Memory B cell (primary cell): ENCODE results near the gene PLB1.

Source experiments
- ATAC-seq: fragments of 150-1000 bp; cut with Tn5 transposase; 2 replicates; pipeline ENCODE4 v1.10.0; 2021; ENCODE audit warnings: low read depth, mild to moderate bottlenecking, moderate library complexity
- DNase-seq, 2 donors: peaks; one replicate each; pipeline ENCODE4 v3.0.0; 2022; ENCODE audit warnings: low spot score in 2 of 2
- H3K27ac Mint-ChIP-seq: one replicate; pipeline ENCODE4 v1.8.0; 2022; ENCODE audit warnings: mild to moderate bottlenecking, moderate library complexity, mixed read lengths
- H3K27me3 Mint-ChIP-seq: one replicate; pipeline ENCODE4 v1.8.0; 2022; ENCODE audit warnings: mixed read lengths
- H3K36me3 Mint-ChIP-seq: one replicate; pipeline ENCODE4 v1.8.0; 2022; ENCODE audit warnings: mild to moderate bottlenecking, mixed read lengths
- H3K4me1 Mint-ChIP-seq: one replicate; pipeline ENCODE4 v1.8.0; 2022; ENCODE audit warnings: mixed read lengths
- H3K4me3 Mint-ChIP-seq: one replicate; pipeline ENCODE4 v1.8.0; 2022; ENCODE audit warnings: mild to moderate bottlenecking, moderate library complexity, mixed read lengths
- H3K9me3 Mint-ChIP-seq: one replicate; pipeline ENCODE4 v1.8.0; 2022; ENCODE audit warnings: mixed read lengths

The PLB1 gene

DNA sequence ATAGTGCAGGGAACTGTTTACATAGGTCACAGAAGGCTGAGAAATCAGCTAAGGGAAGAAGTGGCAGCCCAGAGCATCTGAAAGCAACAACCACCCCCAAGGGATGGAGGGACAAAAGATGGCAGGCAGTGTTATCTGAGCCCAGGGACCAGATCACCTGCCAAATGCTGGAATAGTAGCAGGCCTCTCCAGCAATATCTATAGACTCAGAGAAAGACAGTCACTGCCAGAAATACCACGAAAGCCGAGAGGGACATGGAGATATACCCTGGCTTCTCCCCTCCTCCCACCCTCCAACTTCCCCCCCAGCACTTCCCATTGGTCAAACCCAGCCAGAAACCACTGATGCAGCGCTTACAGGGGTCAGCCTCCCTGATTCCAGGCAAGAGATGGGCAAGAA lies 197.4 kb downstream of the PLB1 start:
- H3K4me1 Mint-ChIP-seq, result no peaks in the 10 kb centered on the region
- H3K9me3 Mint-ChIP-seq, result no peaks in the 10 kb centered on the region
- no peak for ATAC-seq
- peaks cover 7% of the 10 kb centered on the region for H3K27me3 Mint-ChIP-seq
- H3K27ac Mint-ChIP-seq, result no peak overlapping the region
- H3K36me3 Mint-ChIP-seq, result no peaks in the 10 kb centered on the region
- no peak for DNase-seq
- H3K4me3 Mint-ChIP-seq, result no peak overlapping the region
